ENCODE results near the gene CRABP2. TPM values are rescaled to one million over a fixed set of nuclear protein-coding genes. Genes with fewer than 3 reads are reported as not detected.

CRABP2 gene
- total RNA-seq, 1 donor from 2014 or later: 370 TPM

- Mint-ChIP-seq H3K36me3 (no peaks in the 10 kb centered on the region), H3K4me1 (ENCODE audit: unreplicated experiment) (peaks cover 36% of the 10 kb centered on the region), H3K4me3 (peak overlapping the region; percentile 74), H3K27ac (no peak overlapping the region), H3K27me3 (peaks cover 76% of the 10 kb centered on the region), H3K9me3 (peaks cover 2% of the 10 kb centered on the region)
- peak; percentile 99 for TF ChIP-seq CTCF (conservative IDR thresholded peaks at IDR 0.05)
- DNase-seq (ENCODE audit: extremely low spot score, unreplicated experiment): no peak
These were observed 48.3 kb downstream of the CRABP2 start for GRCh38 chr1:156656806-156657740.

- TF ChIP-seq CTCF (conservative IDR thresholded peaks at IDR 0.05): no peak
- H3K4me1 Mint-ChIP-seq (ENCODE audit: unreplicated experiment): peaks cover 25% of the 10 kb centered on the region
- peaks cover 85% of the 10 kb centered on the region for H3K27me3 Mint-ChIP-seq
- H3K9me3 Mint-ChIP-seq: peaks cover 5% of the 10 kb centered on the region
- H3K27ac Mint-ChIP-seq: no peak overlapping the region
- DNase-seq (ENCODE audit: extremely low spot score, unreplicated experiment): no peak
- H3K4me3 Mint-ChIP-seq: no peak overlapping the region
- no peaks in the 10 kb centered on the region for H3K36me3 Mint-ChIP-seq
These were observed 49.4 kb downstream of the CRABP2 start for GRCh38 chr1:156655904-156656516.

GRCh38 chr1:156655151-156655903 is 50.1 kb downstream of the CRABP2 start:
- Mint-ChIP-seq H3K36me3 (no peaks in the 10 kb centered on the region), H3K4me3 (no peak overlapping the region), H3K9me3 (peaks cover 5% of the 10 kb centered on the region), H3K27ac (no peak overlapping the region), H3K4me1 (ENCODE audit: unreplicated experiment) (peaks cover 18% of the 10 kb centered on the region), H3K27me3 (peaks cover 90% of the 10 kb centered on the region)
- TF ChIP-seq CTCF (conservative IDR thresholded peaks at IDR 0.05): no peak
- DNase-seq (ENCODE audit: extremely low spot score, unreplicated experiment): no peak

GRCh38 chr1:156654700-156655099 is 50.7 kb downstream of the CRABP2 start:
- Mint-ChIP-seq H3K4me1 (ENCODE audit: unreplicated experiment) (peaks cover 13% of the 10 kb centered on the region), H3K4me3 (no peak overlapping the region), H3K9me3 (peaks cover 5% of the 10 kb centered on the region), H3K36me3 (no peaks in the 10 kb centered on the region), H3K27me3 (peaks cover 92% of the 10 kb centered on the region), H3K27ac (no peak overlapping the region)
- no peak for TF ChIP-seq CTCF (conservative IDR thresholded peaks at IDR 0.05)
- no peak for DNase-seq (ENCODE audit: extremely low spot score, unreplicated experiment)

GRCh38 chr1:156652992-156653355 is 52.4 kb downstream of the CRABP2 start:
- Mint-ChIP-seq H3K36me3 (no peaks in the 10 kb centered on the region), H3K4me1 (ENCODE audit: unreplicated experiment) (peaks cover 8% of the 10 kb centered on the region), H3K27ac (no peak overlapping the region), H3K4me3 (no peak overlapping the region), H3K27me3 (peaks cover 95% of the 10 kb centered on the region), H3K9me3 (peaks cover 5% of the 10 kb centered on the region)
- TF ChIP-seq CTCF (conservative IDR thresholded peaks at IDR 0.05): no peak
- no peak for DNase-seq (ENCODE audit: extremely low spot score, unreplicated experiment)
